GM18520 (cell line): ENCODE data around the gene PSMG1.
"Not testable (repeated sequence)": the region's sequence is repeated elsewhere in the genome, so short reads cannot be mapped to it uniquely, and the experiment has no call there.

ENCODE experiments used
- ATAC-seq: cut with Tn5 transposase; IDR thresholded peaks from one replicate; pipeline ENCODE4 v1.9.1; 2021; ENCODE audit not compliant: unreplicated experiment

Gene PSMG1

GRCh38 chr21:39159342-39160063 lies 23.7 kb downstream of the PSMG1 start:
- no peak for ATAC-seq

GRCh38 chr21:39157241-39157640 lies 26.0 kb downstream of the PSMG1 start:
- ATAC-seq, result not testable (repeated sequence)

GRCh38 chr21:39156024-39156423 lies 27.2 kb downstream of the PSMG1 start:
- ATAC-seq, result no peak

- no peak for ATAC-seq
Measured at GRCh38 chr21:39155578-39155977, 27.7 kb downstream of the PSMG1 start.

GRCh38 chr21:39153842-39154241 lies 29.4 kb downstream of the PSMG1 start:
- ATAC-seq, result no peak

GRCh38 chr21:39153373-39153772 lies 29.9 kb downstream of the PSMG1 start:
- no peak for ATAC-seq

GRCh38 chr21:39152271-39152670 lies 31.0 kb downstream of the PSMG1 start:
- no peak for ATAC-seq

GRCh38 chr21:39150877-39151276 lies 32.4 kb downstream of the PSMG1 start:
- no peak for ATAC-seq

- ATAC-seq, result no peak
Measured at GRCh38 chr21:39150316-39150715, 32.9 kb downstream of the PSMG1 start.

- no peak for ATAC-seq
Measured at GRCh38 chr21:39149882-39150281, 33.4 kb downstream of the PSMG1 start.

- no peak for ATAC-seq
Measured at GRCh38 chr21:39148975-39149374, 34.3 kb downstream of the PSMG1 start.

- ATAC-seq, result no peak
Measured at GRCh38 chr21:39144191-39144590, 39.1 kb downstream of the PSMG1 start.

- no peak for ATAC-seq
Measured at GRCh38 chr21:39142972-39143371, 40.3 kb downstream of the PSMG1 start.

GRCh38 chr21:39141502-39141901 lies 41.7 kb downstream of the PSMG1 start:
- ATAC-seq, result no peak

- no peak for ATAC-seq
Measured at GRCh38 chr21:39137248-39138178, 45.7 kb downstream of the PSMG1 start.

- ATAC-seq, result no peak
Measured at GRCh38 chr21:39136711-39137110, 46.5 kb downstream of the PSMG1 start.

GRCh38 chr21:39136138-39136537 lies 47.1 kb downstream of the PSMG1 start:
- not testable (repeated sequence) for ATAC-seq

GRCh38 chr21:39134288-39134810 lies 48.9 kb downstream of the PSMG1 start:
- ATAC-seq, result no peak

GRCh38 chr21:39132248-39132647 lies 51.0 kb downstream of the PSMG1 start:
- ATAC-seq, result no peak

GRCh38 chr21:39131791-39132190 lies 51.5 kb downstream of the PSMG1 start:
- no peak for ATAC-seq

GRCh38 chr21:39127506-39127905 lies 55.7 kb downstream of the PSMG1 start:
- ATAC-seq, result no peak

- no peak for ATAC-seq
Measured at GRCh38 chr21:39126486-39126806, 56.8 kb downstream of the PSMG1 start.
